IMR-90 (cell line): ENCODE data around the gene PLXNA4. TPM values are rescaled to one million over a fixed set of nuclear protein-coding genes. Genes with fewer than 3 reads are reported as not detected.

ENCODE experiments used
- ATAC-seq: fragments of 200-7000 bp; cut with Tn5 transposase; 2 replicates; pipeline ENCODE4 v1.9.1; 2020; ENCODE audit warnings: low read depth, mild to moderate bottlenecking, moderate library complexity
- BruUV-seq: library from RNA; stranded (reverse); fragments of 400-500 nt; replicated peaks from 2 replicates; lab custom pipeline; 2021; lab: Mats Ljungman, UMichigan
- CTCF ChIA-PET: fragments of 300-600 bp; formaldehyde crosslinking; extraction: SDS; loops from one replicate; lab custom pipeline; 2021; ENCODE audit warnings: antibody characterized with exemption; lab: Yijun Ruan, JAX
- POLR2A ChIA-PET: fragments of 300-600 bp; sonication (Branson Sonifier 250); formaldehyde crosslinking; loops from one replicate; lab custom pipeline; 2022; ENCODE audit warnings: antibody characterized with exemption; ENCODE audit not compliant: unreplicated experiment; lab: Charles Lee
- DNase-seq: peaks from one replicate; pipeline ENCODE4 v3.0.0; 2013
- H2AFZ ChIP-seq: replicated peaks from 2 replicates; pipeline ENCODE3; 2013; ENCODE audit warnings: low read length, mild to moderate bottlenecking; ENCODE audit not compliant: poor library complexity
- H2AK5ac ChIP-seq: 2 replicates; pipeline ENCODE4 v1.6.1; 2013; ENCODE audit warnings: low read depth, low read length, inconsistent platforms
- H2AK9ac ChIP-seq: replicated peaks from 2 replicates; pipeline ENCODE3; 2013; ENCODE audit warnings: mild to moderate bottlenecking, low read depth, low read length, moderate library complexity; ENCODE audit not compliant: poor library complexity
- H2BK120ac ChIP-seq: 2 replicates; pipeline ENCODE4 v1.6.1; 2013; ENCODE audit warnings: low read depth, low read length, inconsistent platforms
- H2BK15ac ChIP-seq: 3 replicates; pipeline ENCODE4 v1.6.1; 2013; ENCODE audit warnings: low read depth, low read length, inconsistent platforms
- H2BK20ac ChIP-seq: 2 replicates; pipeline ENCODE4 v1.6.1; 2013; ENCODE audit warnings: low read depth, mild to moderate bottlenecking, inconsistent platforms, low read length, moderate library complexity
- H2BK5ac ChIP-seq: 2 replicates; pipeline ENCODE4 v1.6.1; 2013; ENCODE audit warnings: mild to moderate bottlenecking, low read depth, low read length, inconsistent platforms; ENCODE audit not compliant: poor library complexity, severe bottlenecking
- H3K14ac ChIP-seq: replicated peaks from 2 replicates; pipeline ENCODE4 v1.6.1; 2013; ENCODE audit warnings: low read depth, low read length, inconsistent platforms
- H3K18ac ChIP-seq: 2 replicates; pipeline ENCODE4 v1.6.1; 2013; ENCODE audit warnings: low read depth, low read length, control low read depth
- H3K23ac ChIP-seq: 2 replicates; pipeline ENCODE4 v1.6.1; 2013; ENCODE audit warnings: low read depth, low read length, inconsistent platforms
- H3K27ac ChIP-seq: 2 replicates; pipeline ENCODE4 v1.5.1; 2013; ENCODE audit warnings: mild to moderate bottlenecking, control low read depth, low read length; ENCODE audit not compliant: insufficient read depth
- H3K27me3 ChIP-seq: 2 replicates; pipeline ENCODE4 v1.6.1; 2013; ENCODE audit warnings: low read length; ENCODE audit not compliant: control insufficient read depth, insufficient read depth
- H3K36me3 ChIP-seq: 2 replicates; pipeline ENCODE4 v1.6.1; 2013; ENCODE audit warnings: low read length, mixed read lengths; ENCODE audit not compliant: control insufficient read depth, insufficient read depth
- H3K4ac ChIP-seq: 2 replicates; pipeline ENCODE4 v1.6.1; 2013; ENCODE audit warnings: low read depth, low read length, inconsistent platforms
- H3K4me1 ChIP-seq: 2 replicates; pipeline ENCODE4 v1.6.1; 2013; ENCODE audit warnings: low read length, mixed read lengths; ENCODE audit not compliant: control insufficient read depth, insufficient read depth
- H3K4me2 ChIP-seq: 2 replicates; pipeline ENCODE4 v1.6.1; 2013; ENCODE audit warnings: low read depth, mild to moderate bottlenecking, control low read depth, low read length, moderate library complexity
- H3K4me3 ChIP-seq: 2 replicates; pipeline ENCODE4 v1.5.1; 2013; ENCODE audit warnings: low read depth, mild to moderate bottlenecking, control low read depth, low read length, moderate library complexity; ENCODE audit not compliant: insufficient read depth
- H3K56ac ChIP-seq: 2 replicates; pipeline ENCODE4 v1.6.1; 2013; ENCODE audit warnings: low read length, inconsistent platforms; ENCODE audit not compliant: insufficient read depth; ENCODE audit errors: extremely low read depth
- H3K79me1 ChIP-seq, 2 experiments: 2 replicates each; pipeline ENCODE4 v1.6.1; 2013; ENCODE audit warnings: low read length in 2 of 2, inconsistent platforms in 1 of 2, low read depth in 1 of 2
- H3K9ac ChIP-seq: 2 replicates; pipeline ENCODE4 v1.6.1; 2013; ENCODE audit warnings: low read depth, low read length, control low read depth
- H3K9me1 ChIP-seq: 2 replicates; pipeline ENCODE4 v1.6.1; 2013; ENCODE audit warnings: low read length, inconsistent platforms; ENCODE audit not compliant: insufficient read depth
- H3K9me3 ChIP-seq: 2 replicates; pipeline ENCODE4 v1.6.1; 2013; ENCODE audit warnings: low read length; ENCODE audit not compliant: control insufficient read depth, insufficient read depth
- H4K20me1 ChIP-seq: 2 replicates; pipeline ENCODE4 v1.6.1; 2013; ENCODE audit warnings: low read length, inconsistent platforms; ENCODE audit not compliant: insufficient read depth
- H4K5ac ChIP-seq: 2 replicates; pipeline ENCODE4 v1.6.1; 2013; ENCODE audit warnings: mild to moderate bottlenecking, low read depth, low read length, control low read depth
- H4K8ac ChIP-seq, 2 experiments: 2 replicates each; pipeline ENCODE4 v1.6.1; 2013; ENCODE audit warnings: low read depth in 2 of 2, low read length in 2 of 2, control low read depth in 1 of 2, inconsistent platforms in 1 of 2
- H4K91ac ChIP-seq: 2 replicates; pipeline ENCODE4 v1.6.1; 2013; ENCODE audit warnings: low read depth, low read length, inconsistent platforms; ENCODE audit not compliant: insufficient read depth
- CHD1 ChIP-seq: IDR thresholded peaks from 2 replicates; pipeline ENCODE4 v1.6.1; 2012; ENCODE audit warnings: low read depth, low read length, improper control_type of control experiment
- FOS ChIP-seq: fragments of 150-350 bp; IDR thresholded peaks from 2 replicates; pipeline ENCODE4 v1.6.1; 2016; ENCODE audit warnings: low read depth, low read length
- MAZ ChIP-seq: IDR thresholded peaks from 2 replicates; pipeline ENCODE4 v1.6.1; 2012; ENCODE audit warnings: low read depth, mild to moderate bottlenecking, low read length, improper control_type of control experiment, moderate library complexity, borderline replicate concordance
- MXI1 ChIP-seq: IDR thresholded peaks from 2 replicates; pipeline ENCODE4 v1.6.1; 2012; ENCODE audit warnings: low read depth, mild to moderate bottlenecking, low read length, moderate library complexity, borderline replicate concordance
- RAD21 ChIP-seq: IDR thresholded peaks from 2 replicates; pipeline ENCODE4 v1.6.1; 2012; ENCODE audit warnings: low read length, improper control_type of control experiment
- RFX5 ChIP-seq: IDR thresholded peaks from 2 replicates; pipeline ENCODE4 v1.8.0; 2012; ENCODE audit warnings: low read depth, mild to moderate bottlenecking, low read length, moderate library complexity
- WGBS, 2 experiments: methylation state at CpG; one replicate each; pipeline versions ENCODE4 v1.1.5 to v1.1.7; 2013; ENCODE audit warnings: missing lambda C conversion rate in 2 of 2; ENCODE audit not compliant: insufficient read length in 1 of 2; ENCODE audit errors: extremely low coverage in 2 of 2; 5-methylcytosine and 5-hydroxymethylcytosine counted together
- dilution Hi-C: fragments of 300-500 bp; cut with HindIII; formaldehyde crosslinking; loops from one replicate; pipeline ENCODE4 v1.14.3; 2018; ENCODE audit warnings: low sequenced_read_pairs; ENCODE audit not compliant: unreplicated experiment
- in situ Hi-C: fragments of 300-500 bp; cut with MboI; formaldehyde crosslinking; loops from 3 replicates; pipeline ENCODE4 v1.14.3; 2019; ENCODE audit warnings: low sequenced_read_pairs, inconsistent platforms, mixed read lengths
- intact Hi-C: fragments of 100-400 bp; cut with micrococcal nuclease; formaldehyde crosslinking; loops from 2 replicates; pipeline ENCODE4 v1.10.0; 2022
- polyA plus RNA-seq, 3 experiments: library from polyadenylated mRNA; depleted of rRNA; stranded (reverse); fragments of >200 nt; gene quantifications; 2 replicates each; pipeline ENCODE4 v1.2.3, GENCODE V29; 2012; ENCODE audit warnings: low replicate concordance in 1 of 3
- total RNA-seq: library from RNA; depleted of rRNA; stranded (reverse); fragments of >200 nt; gene quantifications from 2 replicates; pipeline ENCODE4 v1.2.3, GENCODE V29; 2012
- TF ChIP-seq, protein P1 (sequence below): conservative IDR thresholded peaks from 2 replicates; pipeline ENCODE4 v1.5.1; 2012; ENCODE audit warnings: mild to moderate bottlenecking, low read depth, low read length, improper control_type of control experiment
- TF ChIP-seq, protein P2 (sequence below): fragments of 150-350 bp; IDR thresholded peaks from 2 replicates; pipeline ENCODE4 v1.6.1; 2016; ENCODE audit warnings: low read depth, mild to moderate bottlenecking, low read length, moderate library complexity, borderline replicate concordance
- TF ChIP-seq, protein P3 (sequence below): fragments of 150-350 bp; IDR thresholded peaks from 2 replicates; pipeline ENCODE4 v1.6.1; 2017; ENCODE audit warnings: mild to moderate bottlenecking, antibody characterized with exemption, low read length, low read depth

Gene PLXNA4
- total and polyA plus RNA-seq, 2 of the 4 experiments (the other 2 are of a cell fraction) = under 0.01 TPM

DNA sequence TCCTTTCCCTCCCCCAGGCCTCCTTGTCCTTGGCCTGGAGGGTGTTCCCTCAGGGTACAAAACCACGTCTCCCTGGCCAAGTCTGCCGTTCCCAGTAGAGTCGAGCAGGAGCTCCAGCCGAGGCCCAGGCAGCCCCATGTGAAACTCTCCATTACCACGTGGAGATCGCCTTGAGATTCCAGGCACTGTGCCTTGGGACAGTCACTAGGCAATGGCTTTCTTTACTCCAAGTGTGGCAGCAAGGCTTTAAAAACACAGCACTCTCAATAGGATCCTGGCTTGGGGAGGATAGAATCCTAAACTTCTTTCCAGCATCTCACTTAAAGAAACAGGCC is 57.5 kb downstream of the PLXNA4 start:
- POLR2A ChIA-PET = no interaction called here
- TF ChIP-seq, protein P1, sequence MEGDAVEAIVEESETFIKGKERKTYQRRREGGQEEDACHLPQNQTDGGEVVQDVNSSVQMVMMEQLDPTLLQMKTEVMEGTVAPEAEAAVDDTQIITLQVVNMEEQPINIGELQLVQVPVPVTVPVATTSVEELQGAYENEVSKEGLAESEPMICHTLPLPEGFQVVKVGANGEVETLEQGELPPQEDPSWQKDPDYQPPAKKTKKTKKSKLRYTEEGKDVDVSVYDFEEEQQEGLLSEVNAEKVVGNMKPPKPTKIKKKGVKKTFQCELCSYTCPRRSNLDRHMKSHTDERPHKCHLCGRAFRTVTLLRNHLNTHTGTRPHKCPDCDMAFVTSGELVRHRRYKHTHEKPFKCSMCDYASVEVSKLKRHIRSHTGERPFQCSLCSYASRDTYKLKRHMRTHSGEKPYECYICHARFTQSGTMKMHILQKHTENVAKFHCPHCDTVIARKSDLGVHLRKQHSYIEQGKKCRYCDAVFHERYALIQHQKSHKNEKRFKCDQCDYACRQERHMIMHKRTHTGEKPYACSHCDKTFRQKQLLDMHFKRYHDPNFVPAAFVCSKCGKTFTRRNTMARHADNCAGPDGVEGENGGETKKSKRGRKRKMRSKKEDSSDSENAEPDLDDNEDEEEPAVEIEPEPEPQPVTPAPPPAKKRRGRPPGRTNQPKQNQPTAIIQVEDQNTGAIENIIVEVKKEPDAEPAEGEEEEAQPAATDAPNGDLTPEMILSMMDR = no peak
- TF ChIP-seq RFX5 (no peak), RAD21 (no peak), MXI1 (no peak), CHD1 (no peak), MAZ (no peak), FOS (no peak)
- TF ChIP-seq, protein P2, sequence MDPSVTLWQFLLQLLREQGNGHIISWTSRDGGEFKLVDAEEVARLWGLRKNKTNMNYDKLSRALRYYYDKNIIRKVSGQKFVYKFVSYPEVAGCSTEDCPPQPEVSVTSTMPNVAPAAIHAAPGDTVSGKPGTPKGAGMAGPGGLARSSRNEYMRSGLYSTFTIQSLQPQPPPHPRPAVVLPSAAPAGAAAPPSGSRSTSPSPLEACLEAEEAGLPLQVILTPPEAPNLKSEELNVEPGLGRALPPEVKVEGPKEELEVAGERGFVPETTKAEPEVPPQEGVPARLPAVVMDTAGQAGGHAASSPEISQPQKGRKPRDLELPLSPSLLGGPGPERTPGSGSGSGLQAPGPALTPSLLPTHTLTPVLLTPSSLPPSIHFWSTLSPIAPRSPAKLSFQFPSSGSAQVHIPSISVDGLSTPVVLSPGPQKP = no peak
- TF ChIP-seq, protein P3, sequence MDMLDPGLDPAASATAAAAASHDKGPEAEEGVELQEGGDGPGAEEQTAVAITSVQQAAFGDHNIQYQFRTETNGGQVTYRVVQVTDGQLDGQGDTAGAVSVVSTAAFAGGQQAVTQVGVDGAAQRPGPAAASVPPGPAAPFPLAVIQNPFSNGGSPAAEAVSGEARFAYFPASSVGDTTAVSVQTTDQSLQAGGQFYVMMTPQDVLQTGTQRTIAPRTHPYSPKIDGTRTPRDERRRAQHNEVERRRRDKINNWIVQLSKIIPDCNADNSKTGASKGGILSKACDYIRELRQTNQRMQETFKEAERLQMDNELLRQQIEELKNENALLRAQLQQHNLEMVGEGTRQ = no peak
- BruUV-seq = no TSS peak
- no peaks in the 10 kb centered on the region for H3K36me3 ChIP-seq
- H2AFZ ChIP-seq = no peak overlapping the region
- no peak overlapping the region for H3K4me3 ChIP-seq
- no peak overlapping the region for H2BK20ac ChIP-seq
- no peaks in the 10 kb centered on the region for H3K27me3 ChIP-seq
- H2BK120ac ChIP-seq = no peak overlapping the region
- no peak overlapping the region for H3K18ac ChIP-seq
- H3K4me2 ChIP-seq = no peak overlapping the region
- no peak overlapping the region for H4K8ac ChIP-seq
- H2AK5ac ChIP-seq = no peak overlapping the region
- H2BK5ac ChIP-seq = no peak overlapping the region
- H3K9me3 ChIP-seq = no peaks in the 10 kb centered on the region; the same call in 1 of the 2 replicates
- in situ Hi-C loops (no loop called here), dilution Hi-C loops (no loop called here), intact Hi-C loops (no loop called here)
- no peak overlapping the region for H4K5ac ChIP-seq
- H2BK15ac ChIP-seq = no peak overlapping the region
- no peak overlapping the region for H3K9ac ChIP-seq
- CTCF ChIA-PET = no interaction called here
- 46% methylated on average over 4 of the region's 6 CpGs; no CpG with 5 or more reads in 1 of the 2 experiments for WGBS, 2 experiments
- H4K91ac ChIP-seq = no peak overlapping the region
- DNase-seq (no peak), ATAC-seq (no peak)
- H3K27ac ChIP-seq = no peak overlapping the region
- no peak overlapping the region for H3K14ac ChIP-seq
- H3K4ac ChIP-seq = no peak overlapping the region
- H3K56ac ChIP-seq = no peak overlapping the region
- no peak overlapping the region for H3K23ac ChIP-seq
- H3K79me1 ChIP-seq = no peaks in the 10 kb centered on the region
- H2AK9ac ChIP-seq = no peak overlapping the region
- H3K9me1 ChIP-seq = no peaks in the 10 kb centered on the region; the same call in 1 of the 2 replicates
- no peaks in the 10 kb centered on the region for H4K20me1 ChIP-seq
- no peaks in the 10 kb centered on the region for H3K4me1 ChIP-seq
